ENCODE data around the gene NUDCD3.

DNA sequence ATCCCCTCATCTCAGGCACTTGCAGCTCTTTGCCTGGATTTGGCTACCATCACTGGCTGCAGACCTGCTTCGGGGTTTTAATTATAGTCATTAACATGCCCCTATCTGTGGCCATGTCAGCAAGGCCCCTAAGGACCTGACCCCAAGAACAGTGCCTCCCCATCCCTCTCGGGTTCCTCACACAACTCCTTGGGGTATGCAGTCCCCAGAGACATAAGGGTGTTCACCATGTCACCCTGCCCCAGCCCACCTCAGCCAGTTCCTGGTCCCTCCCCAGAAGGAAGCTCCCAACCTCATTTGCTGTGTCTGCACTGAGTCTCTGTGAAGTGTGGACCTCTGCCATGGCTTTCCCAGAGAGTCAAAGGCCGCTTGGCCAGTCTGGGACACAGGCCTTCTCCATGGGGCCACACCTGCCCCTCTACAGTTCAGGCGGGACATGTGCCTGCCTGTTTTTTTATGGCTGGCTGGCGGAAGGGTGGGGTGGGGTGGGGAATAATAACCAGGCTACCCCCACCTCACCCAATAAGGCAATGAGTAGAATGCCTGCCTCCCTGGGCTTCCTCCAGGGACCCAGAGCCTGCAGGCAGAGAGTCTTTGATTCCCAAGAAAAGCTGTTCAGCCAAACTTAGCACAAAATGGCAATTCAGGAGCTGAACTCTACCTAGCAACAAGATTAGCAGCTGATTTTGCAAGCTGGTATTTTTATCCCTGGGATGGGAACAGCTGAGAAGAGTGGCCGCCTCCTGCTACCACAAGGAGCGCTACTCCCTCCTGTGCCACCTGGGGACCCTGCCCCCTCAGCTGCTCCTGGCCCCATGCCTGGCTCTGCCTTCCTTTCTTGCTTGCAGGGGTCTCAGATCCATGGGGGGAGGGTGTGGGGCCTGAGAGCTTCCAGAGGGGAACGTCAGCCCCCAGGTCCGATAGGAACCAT is 141.3 kb downstream of the NUDCD3 start:
- TF ChIP-seq, protein P1, sequence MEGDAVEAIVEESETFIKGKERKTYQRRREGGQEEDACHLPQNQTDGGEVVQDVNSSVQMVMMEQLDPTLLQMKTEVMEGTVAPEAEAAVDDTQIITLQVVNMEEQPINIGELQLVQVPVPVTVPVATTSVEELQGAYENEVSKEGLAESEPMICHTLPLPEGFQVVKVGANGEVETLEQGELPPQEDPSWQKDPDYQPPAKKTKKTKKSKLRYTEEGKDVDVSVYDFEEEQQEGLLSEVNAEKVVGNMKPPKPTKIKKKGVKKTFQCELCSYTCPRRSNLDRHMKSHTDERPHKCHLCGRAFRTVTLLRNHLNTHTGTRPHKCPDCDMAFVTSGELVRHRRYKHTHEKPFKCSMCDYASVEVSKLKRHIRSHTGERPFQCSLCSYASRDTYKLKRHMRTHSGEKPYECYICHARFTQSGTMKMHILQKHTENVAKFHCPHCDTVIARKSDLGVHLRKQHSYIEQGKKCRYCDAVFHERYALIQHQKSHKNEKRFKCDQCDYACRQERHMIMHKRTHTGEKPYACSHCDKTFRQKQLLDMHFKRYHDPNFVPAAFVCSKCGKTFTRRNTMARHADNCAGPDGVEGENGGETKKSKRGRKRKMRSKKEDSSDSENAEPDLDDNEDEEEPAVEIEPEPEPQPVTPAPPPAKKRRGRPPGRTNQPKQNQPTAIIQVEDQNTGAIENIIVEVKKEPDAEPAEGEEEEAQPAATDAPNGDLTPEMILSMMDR (IDR thresholded peaks at IDR 0.05; ENCODE audit: insufficient read depth, low read depth, low read length): no peak
- no peak for TF ChIP-seq EZH2 (IDR thresholded peaks at IDR 0.05; ENCODE audit: insufficient read depth, low read length)
